LNCAP (cell line): Measurements from ENCODE around the gene UBE2D1.

Source experiments
- CTCF ChIP-seq: fragments of 450-650 bp; IDR thresholded peaks from 2 replicates; pipeline ENCODE4 v1.5.1; 2017; ENCODE audit warnings: mild to moderate bottlenecking

The UBE2D1 gene

GRCh38 chr10:58396057-58396456 is 61.3 kb downstream of the UBE2D1 start:
- TF ChIP-seq CTCF = no peak

GRCh38 chr10:58397830-58398229 is 63.0 kb downstream of the UBE2D1 start:
- TF ChIP-seq CTCF = no peak

- no peak for TF ChIP-seq CTCF
Observed at GRCh38 chr10:58399410-58399809, 64.6 kb downstream of the UBE2D1 start.

- TF ChIP-seq CTCF = no peak
Observed at GRCh38 chr10:58400609-58401008, 65.8 kb downstream of the UBE2D1 start.

GRCh38 chr10:58404001-58404400 is 69.2 kb downstream of the UBE2D1 start:
- no peak for TF ChIP-seq CTCF

GRCh38 chr10:58409956-58410610 is 75.3 kb downstream of the UBE2D1 start:
- TF ChIP-seq CTCF = no peak

GRCh38 chr10:58412502-58412961 is 77.7 kb downstream of the UBE2D1 start:
- TF ChIP-seq CTCF = no peak
